NT2/D1 (cell line): ENCODE measurements around the gene AKR7A2.
"Not testable (repeated sequence)": the region's sequence is repeated elsewhere in the genome, so short reads cannot be mapped to it uniquely, and the experiment has no call there.

Source experiments
- DNase-seq: peaks from one replicate; pipeline ENCODE4 v3.0.0-alpha.2; 2011; ENCODE audit warnings: low read depth, low spot score
- H3K27me3 ChIP-seq: 2 replicates; pipeline ENCODE4 v1.6.0; 2011; ENCODE audit warnings: mild to moderate bottlenecking; ENCODE audit not compliant: insufficient read length, insufficient read depth
- H3K36me3 ChIP-seq: 2 replicates; pipeline ENCODE4 v1.6.1; 2011; ENCODE audit warnings: mild to moderate bottlenecking, low read length, mixed read lengths; ENCODE audit not compliant: insufficient read depth, insufficient read length
- H3K4me1 ChIP-seq: 2 replicates; pipeline ENCODE4 v1.5.1; 2011; ENCODE audit not compliant: insufficient read depth, insufficient read length
- H3K4me3 ChIP-seq: 2 replicates; pipeline ENCODE4 v1.5.1; 2011; ENCODE audit warnings: low read depth; ENCODE audit not compliant: insufficient read length
- H3K9ac ChIP-seq: 2 replicates; pipeline ENCODE4 v1.6.0; 2011; ENCODE audit warnings: low read depth; ENCODE audit not compliant: insufficient read length
- H3K9me3 ChIP-seq: 2 replicates; pipeline ENCODE4 v1.5.1; 2011; ENCODE audit warnings: mild to moderate bottlenecking, low read length; ENCODE audit not compliant: insufficient read depth
- SUZ12 ChIP-seq: IDR thresholded peaks from 2 replicates; pipeline ENCODE4 v1.6.1; 2011; ENCODE audit not compliant: insufficient read length, insufficient read depth; ENCODE audit errors: extremely low read depth
- YY1 ChIP-seq: IDR thresholded peaks from 2 replicates; pipeline ENCODE4 v1.6.1; 2011; ENCODE audit not compliant: insufficient read length, insufficient read depth
- ZNF274 ChIP-seq: IDR thresholded peaks from 2 replicates; pipeline ENCODE4 v1.6.1; 2011; ENCODE audit warnings: mild to moderate bottlenecking, low read depth, low read length

AKR7A2 gene

DNA sequence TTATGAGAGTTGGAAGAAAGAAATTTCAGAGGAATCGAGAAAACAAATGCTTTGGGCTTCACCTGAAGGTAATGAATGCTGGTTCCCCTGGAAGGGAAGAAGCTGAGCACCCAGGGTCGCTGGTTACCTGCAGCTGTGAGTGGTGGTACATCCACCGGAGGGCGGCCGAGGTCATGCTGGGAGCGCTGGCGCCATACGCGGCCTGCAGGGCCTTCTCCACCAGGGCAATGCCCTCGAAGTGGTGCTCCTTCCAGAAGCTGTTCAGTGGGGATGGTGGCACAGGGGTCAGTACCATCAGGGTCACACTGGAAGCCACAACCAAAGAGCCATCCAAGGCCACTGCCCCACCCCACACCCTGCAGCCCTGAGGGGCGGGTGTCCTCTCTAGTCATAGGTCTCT is 43.5 kb downstream of the AKR7A2 start:
- H3K4me1 ChIP-seq = no peaks in the 10 kb centered on the region
- no peaks in the 10 kb centered on the region for H3K9me3 ChIP-seq
- H3K36me3 ChIP-seq = no peaks in the 10 kb centered on the region
- H3K9ac ChIP-seq = no peak overlapping the region
- TF ChIP-seq YY1 = no peak
- no peak for TF ChIP-seq ZNF274
- no peak for TF ChIP-seq SUZ12
- H3K27me3 ChIP-seq = no peaks in the 10 kb centered on the region
- no peak overlapping the region for H3K4me3 ChIP-seq
- DNase-seq = no peak

- Histone ChIP-seq H3K9ac (no peak overlapping the region), H3K36me3 (peaks cover 29% of the 10 kb centered on the region), H3K4me3 (no peak overlapping the region), H3K4me1 (no peaks in the 10 kb centered on the region), H3K27me3 (no peaks in the 10 kb centered on the region), H3K9me3 (no peaks in the 10 kb centered on the region)
- DNase-seq = no peak
- no peak for TF ChIP-seq SUZ12
- TF ChIP-seq YY1 = no peak
- no peak for TF ChIP-seq ZNF274
Measured at GRCh38 chr1:19262744-19263143, 49.2 kb downstream of the AKR7A2 start.

DNA sequence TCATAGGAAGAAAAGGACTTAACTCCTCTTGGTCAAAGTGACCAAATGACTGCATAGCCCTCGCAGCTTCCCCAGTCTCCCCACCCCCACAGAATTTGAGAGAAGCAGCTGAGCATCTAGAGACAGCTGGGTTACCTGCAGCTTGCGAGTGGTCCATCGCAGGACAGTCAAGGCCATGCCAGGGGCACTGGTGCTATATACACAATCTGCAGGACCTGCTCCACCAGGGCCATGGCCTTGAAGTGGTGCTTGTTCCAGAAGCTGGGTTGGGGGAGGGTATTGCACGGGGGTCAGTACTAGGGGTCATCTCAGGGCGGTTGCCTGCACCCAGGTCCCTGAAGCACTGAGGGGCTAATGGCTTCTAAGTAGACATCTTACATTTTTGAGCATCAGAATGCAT is 49.9 kb downstream of the AKR7A2 start:
- Histone ChIP-seq H3K9me3 (no peaks in the 10 kb centered on the region), H3K27me3 (no peaks in the 10 kb centered on the region), H3K4me3 (no peak overlapping the region), H3K36me3 (peaks cover 36% of the 10 kb centered on the region), H3K4me1 (no peaks in the 10 kb centered on the region), H3K9ac (no peak overlapping the region)
- no peak for DNase-seq
- TF ChIP-seq SUZ12 = no peak
- no peak for TF ChIP-seq YY1
- TF ChIP-seq ZNF274 = no peak

DNA sequence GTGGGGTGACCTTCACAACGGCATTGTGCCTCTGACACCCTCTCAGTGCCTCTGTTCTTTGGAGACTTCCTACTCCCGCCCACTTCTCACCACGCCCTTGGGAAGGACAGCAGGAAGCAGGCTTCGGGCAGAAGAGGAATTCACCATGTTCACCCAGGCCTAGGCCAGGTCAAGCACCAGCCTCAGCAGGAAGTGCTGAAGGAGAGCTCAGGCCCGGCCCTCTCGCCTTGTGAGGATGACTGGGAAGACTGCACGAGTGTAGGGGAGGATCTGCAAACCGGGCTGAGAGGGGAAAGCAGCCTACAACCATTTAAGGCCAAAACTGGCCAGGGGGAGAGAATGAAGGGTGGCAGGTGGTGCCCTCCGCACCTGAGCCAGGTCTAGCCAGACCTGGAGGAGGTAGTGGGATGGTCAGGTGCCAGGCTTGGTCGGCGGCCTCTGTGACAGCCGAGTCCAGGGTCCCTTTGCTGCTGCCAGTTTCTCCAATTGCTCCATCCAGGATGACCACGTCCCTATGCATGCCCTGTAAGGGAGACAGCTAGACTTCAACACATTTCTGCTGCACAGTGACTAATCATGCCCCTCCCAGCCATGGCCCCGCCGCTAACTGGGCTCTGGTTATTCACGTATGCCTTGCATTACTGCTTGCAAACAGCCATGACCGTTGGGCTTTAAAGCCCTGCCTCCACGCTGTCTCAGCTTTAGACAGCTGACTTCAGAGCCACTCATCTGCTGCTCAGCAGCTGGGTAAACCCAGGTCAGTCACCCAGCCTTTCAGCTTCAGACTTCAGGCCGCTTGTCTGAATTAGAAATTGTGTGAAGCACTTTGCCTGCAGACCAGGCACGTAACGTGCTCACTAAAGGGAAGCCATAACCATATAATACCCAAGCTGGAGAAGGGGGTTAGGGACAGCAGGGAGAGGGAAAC is 51.5 kb downstream of the AKR7A2 start:
- no peaks in the 10 kb centered on the region for H3K4me1 ChIP-seq
- DNase-seq = no peak
- no peak overlapping the region for H3K4me3 ChIP-seq
- H3K36me3 ChIP-seq = peaks cover 52% of the 10 kb centered on the region
- H3K9ac ChIP-seq = no peak overlapping the region
- TF ChIP-seq YY1 = no peak
- no peaks in the 10 kb centered on the region for H3K9me3 ChIP-seq
- H3K27me3 ChIP-seq = no peaks in the 10 kb centered on the region

- Histone ChIP-seq H3K9ac (no peak overlapping the region), H3K4me3 (no peak overlapping the region), H3K27me3 (no peaks in the 10 kb centered on the region), H3K4me1 (peaks cover 3% of the 10 kb centered on the region), H3K36me3 (peaks cover 72% of the 10 kb centered on the region), H3K9me3 (no peaks in the 10 kb centered on the region)
- DNase-seq = no peak
- TF ChIP-seq YY1 (no peak), ZNF274 (no peak), SUZ12 (no peak)
Measured at GRCh38 chr1:19258353-19258752, 53.6 kb downstream of the AKR7A2 start.

DNA sequence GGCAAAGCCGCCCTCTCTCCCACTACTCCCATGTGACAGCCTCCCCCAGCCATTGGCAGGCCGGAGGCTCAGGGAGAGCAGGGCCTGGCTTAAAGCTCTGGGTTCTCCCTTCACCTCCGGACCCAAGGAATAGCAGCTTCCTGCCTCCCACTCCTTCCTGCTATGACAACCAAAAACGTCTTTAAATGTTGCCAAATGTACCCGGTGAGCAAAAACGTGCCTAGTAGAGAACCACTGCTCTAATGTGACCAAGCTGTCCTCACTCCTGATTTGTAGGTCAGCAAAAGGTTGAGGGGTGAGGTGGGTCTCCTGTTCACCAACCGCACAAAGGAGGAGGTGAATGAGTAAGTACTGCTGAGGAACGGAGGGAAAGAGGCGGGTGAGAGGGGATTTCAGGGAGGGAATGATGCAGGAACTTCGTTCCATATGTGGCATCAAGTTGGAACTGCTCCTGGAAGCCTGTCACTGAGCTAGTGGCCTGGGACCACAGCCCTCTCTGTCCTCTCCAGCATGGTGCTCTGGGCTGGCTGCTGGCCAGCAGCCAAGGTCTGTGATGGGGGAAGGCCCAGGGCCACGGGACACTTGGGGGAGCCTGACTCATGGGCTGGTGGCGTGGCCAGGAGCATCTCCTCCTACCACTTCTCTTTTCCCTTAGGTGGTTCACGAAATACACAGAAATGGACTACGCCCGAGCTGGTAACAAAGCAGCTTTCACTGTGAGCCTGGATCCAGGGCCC is 54.6 kb downstream of the AKR7A2 start:
- TF ChIP-seq YY1 = no peak
- TF ChIP-seq SUZ12 = no peak
- TF ChIP-seq ZNF274 = no peak
- Histone ChIP-seq H3K4me1 (peaks cover 6% of the 10 kb centered on the region), H3K27me3 (no peaks in the 10 kb centered on the region), H3K4me3 (no peak overlapping the region), H3K9ac (no peak overlapping the region), H3K9me3 (no peaks in the 10 kb centered on the region), H3K36me3 (peaks cover 80% of the 10 kb centered on the region)
- no peak for DNase-seq

DNA sequence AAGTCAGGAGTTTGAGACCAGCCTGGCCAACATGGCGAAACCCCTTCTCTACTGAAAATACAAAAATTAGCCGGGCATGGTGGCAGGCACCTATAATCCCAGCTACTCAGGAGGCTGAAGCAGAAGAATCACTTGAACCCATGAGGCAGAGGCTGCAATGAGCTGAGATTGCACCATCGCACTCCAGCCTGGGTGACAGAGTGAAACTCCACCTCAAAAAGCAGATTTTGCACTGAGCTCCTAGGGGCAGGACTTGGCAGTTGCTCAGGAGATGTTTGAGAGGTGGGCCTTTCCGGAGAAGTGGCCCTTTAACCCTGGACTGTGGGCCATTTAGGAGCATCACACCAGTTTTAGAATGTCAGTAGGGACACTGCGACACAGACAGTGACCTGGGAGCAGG is 55.6 kb downstream of the AKR7A2 start:
- H3K4me3 ChIP-seq, H3K9ac ChIP-seq, H3K9me3 ChIP-seq, H3K4me1 ChIP-seq, DNase-seq, H3K27me3 ChIP-seq: not testable (repeated sequence)
- peaks cover 80% of the 10 kb centered on the region for H3K36me3 ChIP-seq
